Raji (cell line): ENCODE data around the gene ISM1.

Source experiments
- POLR2A ChIP-seq: IDR thresholded peaks from 2 replicates; pipeline ENCODE4 v1.6.1; 2011; ENCODE audit warnings: low read depth, low read length, control low read depth; ENCODE audit not compliant: insufficient read depth

ISM1 gene

DNA sequence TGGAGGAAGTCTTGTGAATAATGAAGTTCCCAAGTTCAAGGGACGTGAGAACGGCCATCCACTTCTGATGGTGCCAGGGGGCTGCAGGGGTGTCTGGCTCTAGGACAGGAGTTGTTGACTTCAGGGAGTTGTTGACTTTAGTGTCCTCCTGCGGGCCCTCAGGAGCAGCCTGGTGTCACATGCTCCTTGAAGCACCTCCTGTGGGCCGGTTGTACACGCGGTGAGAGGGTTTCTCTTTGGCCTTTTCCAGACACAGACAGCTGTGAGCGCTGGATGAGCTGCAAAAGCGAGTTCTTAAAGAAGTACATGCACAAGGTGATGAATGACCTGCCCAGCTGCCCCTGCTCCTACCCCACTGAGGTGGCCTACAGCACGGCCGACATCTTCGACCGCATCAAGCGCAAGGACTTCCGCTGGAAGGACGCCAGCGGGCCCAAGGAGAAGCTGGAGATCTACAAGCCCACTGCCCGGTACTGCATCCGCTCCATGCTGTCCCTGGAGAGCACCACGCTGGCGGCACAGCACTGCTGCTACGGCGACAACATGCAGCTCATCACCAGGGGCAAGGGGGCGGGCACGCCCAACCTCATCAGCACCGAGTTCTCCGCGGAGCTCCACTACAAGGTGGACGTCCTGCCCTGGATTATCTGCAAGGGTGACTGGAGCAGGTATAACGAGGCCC, 77.8 kb downstream of the ISM1 start:
- TF ChIP-seq POLR2A: no peak

DNA sequence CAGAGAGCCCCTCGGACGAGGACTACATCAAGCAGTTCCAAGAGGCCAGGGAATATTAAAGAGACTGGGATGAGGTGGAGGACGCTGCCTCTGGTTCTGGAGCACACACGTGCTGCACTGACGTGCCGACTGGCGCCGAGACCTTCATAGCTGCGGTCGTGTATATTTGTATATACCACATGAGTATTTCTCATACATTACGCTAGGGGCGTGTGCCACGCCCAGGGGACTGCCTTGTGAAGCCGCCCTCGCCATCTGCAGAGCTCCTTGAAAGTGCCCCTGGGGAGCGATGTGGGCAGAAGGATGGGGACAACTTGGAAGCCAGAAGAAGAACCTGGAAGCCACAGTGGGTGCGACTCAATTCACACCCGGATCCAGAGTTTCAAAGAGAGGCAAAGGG, 78.3 kb downstream of the ISM1 start:
- TF ChIP-seq POLR2A: no peak

DNA sequence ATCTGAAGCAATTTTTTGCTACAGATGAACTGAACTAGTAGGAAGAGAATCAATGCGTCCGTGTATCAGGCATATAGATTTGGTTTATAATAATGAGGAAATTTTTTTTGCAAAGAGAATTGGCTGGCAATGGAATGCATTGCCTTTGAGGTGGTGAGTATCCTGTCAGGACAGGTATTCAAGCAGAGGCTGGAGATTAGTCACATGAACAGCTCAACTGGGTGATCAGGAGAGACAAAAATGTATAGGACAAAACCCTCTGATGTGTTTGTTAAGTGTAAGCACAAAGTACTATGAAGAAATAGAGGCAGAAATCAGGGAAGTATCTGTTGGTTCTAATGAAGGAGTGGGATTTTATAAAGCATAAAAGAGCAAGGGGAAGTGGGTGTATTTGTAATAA, 80.5 kb downstream of the ISM1 start:
- TF ChIP-seq POLR2A: no peak

DNA sequence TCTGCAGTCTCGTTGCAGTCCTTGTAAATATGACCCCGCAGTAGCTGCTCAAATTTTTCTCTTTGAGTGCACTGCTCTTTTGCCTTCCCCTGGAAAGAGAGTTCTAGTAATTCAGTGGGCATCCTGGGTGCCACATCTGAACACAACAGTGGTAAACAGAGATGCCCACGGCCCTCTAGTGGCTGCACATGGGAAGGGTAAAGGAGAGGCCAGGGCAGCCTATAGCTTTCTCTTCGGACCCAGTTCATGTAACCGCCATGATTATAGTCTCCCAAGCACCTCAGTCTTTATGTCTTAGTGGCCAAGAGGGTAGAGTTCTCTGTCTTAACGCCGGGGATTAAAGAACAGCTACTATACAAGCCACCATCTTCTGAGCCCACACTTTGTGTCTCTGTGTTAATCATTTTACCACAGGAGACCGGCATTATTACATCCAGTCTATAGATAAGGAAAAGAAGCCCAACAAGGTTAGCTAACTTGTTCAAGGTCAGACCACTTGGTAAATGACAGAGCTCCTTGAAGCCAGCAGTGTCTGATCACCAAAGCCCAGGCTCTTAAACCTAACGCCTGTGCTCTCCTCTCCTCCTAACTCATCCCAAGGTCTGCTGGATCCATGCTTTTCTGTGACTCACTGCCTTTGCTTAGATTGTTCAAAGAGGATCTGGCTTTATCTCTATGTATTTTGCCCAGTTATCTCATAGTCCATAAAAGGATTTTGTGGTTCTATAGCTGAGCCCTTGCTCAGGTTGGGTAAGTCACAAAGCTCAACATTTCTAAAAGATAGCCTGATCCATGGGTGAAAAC, 81.8 kb downstream of the ISM1 start:
- TF ChIP-seq POLR2A: no peak

DNA sequence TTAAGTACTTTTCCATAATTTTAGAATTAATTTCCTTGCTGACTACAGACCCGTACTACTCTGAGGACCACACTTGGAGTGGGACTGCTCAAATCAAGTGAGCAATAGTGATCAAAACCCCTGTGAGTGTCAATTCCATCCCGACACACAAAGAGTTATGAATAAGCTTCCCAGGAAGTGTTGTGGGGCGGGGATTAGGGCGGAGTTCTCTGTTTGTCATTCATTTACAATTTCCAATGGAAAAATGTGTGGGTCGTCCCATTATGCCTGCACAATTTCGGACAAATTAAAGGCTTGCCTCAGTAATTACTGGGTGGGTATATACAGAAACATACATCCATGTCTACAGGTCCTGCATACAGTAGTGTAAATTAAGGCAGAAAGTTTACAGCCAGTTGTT, 84.2 kb downstream of the ISM1 start:
- TF ChIP-seq POLR2A: no peak

DNA sequence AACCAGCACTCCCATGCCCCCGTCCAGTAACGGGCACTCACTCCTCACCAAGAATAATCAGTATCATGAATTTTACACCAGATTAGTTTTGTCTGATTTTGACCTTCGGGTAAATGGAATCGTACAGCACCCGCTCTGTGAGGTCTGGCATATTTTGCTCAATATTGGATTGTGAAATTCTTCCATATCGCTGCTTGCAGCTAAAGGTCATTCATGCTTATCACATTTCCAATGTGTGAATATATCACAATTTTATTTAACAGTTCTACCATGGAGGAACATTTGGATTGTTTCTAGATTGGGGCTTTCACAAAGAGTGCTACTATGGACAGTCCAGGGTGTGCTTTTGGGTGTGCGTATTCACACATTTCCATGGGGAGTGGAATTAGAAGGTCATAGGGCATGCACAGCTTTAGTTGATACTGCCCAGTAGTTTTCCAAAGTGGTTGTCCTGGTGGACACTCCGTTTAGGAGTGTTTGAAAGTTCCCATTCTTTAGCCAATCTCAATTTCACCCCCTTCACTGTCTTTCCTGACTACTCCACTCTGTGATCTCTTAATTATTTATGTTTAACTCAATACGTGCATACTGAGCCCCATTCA, 86.6 kb downstream of the ISM1 start:
- no peak for TF ChIP-seq POLR2A

DNA sequence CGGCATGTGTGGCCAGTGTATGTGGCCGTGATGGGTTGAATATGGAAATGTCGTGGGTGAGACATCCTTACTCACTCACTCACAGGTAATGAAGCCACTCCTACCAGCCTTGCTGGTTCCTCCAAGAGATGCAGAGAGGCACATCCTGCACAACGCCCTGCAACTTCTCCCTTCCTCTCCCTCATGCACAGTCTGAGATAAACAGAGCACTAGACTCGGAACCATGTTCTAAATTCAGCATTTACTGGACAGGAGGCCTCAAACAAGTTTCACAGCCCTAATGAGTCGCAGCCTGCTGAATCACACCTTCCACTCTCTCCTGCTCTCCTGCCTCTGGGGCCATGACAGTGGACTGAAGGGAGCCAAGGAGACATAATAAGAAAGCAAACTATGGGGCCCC, 91.2 kb downstream of the ISM1 start:
- TF ChIP-seq POLR2A: no peak

DNA sequence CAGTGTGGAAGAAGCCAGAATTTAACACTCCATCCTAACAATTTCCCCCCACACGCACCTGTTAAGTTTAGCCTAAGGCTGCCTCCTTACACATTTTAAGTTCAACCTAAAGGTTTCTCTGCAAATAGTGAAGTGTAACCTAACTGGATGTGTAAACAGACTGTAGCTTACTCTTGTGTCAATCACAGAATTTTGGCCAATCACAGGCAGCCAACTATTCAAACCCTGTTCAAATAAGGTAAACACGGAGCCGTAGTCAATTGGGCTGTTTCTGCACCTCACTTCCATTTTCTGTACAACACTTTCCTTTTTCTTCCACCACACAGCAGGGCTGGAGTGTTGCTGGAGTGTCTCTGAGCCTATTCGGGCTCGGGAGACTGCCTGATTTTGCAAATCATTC, 92.1 kb downstream of the ISM1 start:
- no peak for TF ChIP-seq POLR2A

DNA sequence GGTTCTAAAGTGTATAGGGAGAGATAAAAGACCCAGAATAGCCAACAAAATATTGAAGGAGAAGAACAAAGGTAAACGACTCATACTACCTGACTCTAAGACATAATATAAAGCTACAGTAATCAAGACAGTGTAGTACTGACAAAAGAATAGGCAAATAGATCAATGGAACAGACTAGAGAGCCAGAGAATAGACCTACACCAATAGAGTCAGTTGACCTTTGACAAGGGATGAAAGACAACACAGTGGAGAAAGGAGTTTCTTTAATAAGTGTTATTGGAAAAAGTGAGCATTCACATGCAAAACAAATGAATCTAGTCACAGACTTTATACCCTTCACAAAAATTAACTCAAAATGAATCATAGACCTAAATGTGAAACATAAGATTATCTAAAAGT, 96.4 kb downstream of the ISM1 start:
- TF ChIP-seq POLR2A: no peak

DNA sequence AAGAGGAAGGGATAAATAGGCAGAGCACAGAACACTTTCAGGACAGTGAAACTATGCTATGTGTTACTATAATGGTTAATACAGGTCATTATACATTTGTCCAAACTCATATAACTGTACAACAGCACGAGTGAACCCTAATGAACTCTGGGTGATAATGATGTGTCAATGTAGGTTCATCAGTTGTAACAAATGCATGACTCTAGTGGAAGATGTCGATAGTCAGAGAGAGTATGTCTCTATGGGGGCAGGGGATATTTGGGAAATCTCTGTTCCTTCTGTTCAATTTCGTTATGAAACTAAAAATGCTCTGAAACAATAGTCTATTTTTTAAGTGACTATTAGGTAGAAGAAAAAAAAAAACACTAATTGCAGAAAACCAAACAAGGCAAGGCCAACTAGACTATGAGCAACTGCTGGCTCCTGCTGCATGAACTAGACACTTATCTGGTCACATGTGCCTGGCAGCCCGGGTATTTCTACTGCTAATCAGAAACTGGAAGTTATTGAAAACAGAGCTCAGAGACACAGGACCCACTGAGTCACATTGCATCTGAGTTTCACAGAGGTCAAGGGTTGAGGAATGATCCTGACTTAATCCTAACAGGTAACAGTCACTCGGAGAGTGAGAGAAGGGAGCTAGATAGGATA, 97.9 kb downstream of the ISM1 start:
- TF ChIP-seq POLR2A: no peak

DNA sequence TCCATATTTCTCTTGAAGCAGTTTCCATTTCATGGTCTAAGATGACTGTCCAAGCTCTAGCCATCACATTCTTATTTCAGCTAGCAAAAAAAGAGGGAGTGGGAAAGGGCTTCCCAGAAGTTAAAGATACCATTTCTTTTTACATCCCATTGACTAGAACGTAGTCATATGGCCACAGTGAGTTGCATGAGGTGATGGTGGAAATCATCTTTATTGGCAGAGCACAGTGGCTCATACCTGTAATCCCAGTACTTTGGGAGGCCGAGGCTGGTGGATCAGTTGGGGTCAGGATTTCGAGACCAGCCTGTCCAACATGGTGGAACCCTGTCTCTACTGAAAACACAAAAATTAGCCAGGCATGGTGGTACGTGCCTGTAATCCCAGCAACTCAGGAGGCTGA, 99.6 kb downstream of the ISM1 start:
- TF ChIP-seq POLR2A: no peak

DNA sequence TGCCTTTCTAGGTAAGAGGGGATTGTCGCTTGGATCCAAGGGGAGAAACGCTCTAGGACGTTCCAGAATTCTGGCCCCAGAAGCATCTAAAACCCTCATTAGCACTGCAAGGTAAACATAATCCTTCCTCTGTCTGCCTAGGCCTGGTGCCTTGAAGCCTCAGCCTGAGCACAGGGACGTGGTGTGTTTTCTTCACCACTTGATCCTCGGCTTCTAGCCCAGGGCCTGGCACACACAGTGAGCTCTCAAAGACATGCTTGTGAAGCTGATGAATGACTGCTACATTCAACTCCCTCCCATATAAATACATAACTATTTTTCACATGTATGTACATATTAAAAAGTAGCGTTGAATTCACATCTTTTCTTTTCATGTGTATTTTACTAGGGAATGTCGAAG, 100.3 kb downstream of the ISM1 start:
- no peak for TF ChIP-seq POLR2A

DNA sequence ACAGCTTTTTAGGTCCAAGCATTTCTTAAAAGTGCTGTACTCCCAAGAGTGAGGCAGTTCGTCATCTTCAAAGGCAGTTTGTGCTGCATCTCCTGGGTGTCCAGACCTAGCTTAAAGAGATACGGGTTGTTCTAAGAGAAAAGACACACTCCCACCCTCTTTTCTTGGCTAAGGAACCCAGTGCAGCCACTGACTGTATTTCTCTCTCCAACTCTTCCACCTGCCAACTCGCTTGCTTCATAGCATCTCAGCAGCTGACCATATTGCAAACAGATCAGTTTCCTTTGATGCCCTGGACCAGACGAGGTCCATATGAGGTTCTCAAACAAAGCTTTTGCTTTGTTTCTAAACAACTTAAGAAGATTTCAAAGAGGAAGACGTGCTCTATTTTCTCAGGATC, 101.1 kb downstream of the ISM1 start:
- no peak for TF ChIP-seq POLR2A

DNA sequence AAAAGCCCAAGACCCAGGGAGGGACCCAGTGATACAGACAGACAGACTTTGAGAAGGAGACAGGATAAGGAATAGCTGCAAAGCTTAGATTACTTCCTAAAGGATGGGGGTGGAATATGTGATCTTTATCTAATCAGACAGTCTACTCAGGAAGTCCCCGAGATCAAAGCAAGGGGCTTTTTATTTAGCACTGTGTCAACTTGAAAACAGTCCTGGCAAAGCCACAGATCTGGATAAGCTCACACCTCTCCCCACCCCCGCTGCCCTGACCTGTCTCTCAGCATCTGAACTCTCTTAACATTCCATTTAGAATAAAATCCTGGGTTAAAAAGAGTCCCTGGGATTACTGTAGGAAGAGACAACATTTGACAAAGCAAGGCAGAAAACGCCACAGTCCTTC, 101.5 kb downstream of the ISM1 start:
- no peak for TF ChIP-seq POLR2A

DNA sequence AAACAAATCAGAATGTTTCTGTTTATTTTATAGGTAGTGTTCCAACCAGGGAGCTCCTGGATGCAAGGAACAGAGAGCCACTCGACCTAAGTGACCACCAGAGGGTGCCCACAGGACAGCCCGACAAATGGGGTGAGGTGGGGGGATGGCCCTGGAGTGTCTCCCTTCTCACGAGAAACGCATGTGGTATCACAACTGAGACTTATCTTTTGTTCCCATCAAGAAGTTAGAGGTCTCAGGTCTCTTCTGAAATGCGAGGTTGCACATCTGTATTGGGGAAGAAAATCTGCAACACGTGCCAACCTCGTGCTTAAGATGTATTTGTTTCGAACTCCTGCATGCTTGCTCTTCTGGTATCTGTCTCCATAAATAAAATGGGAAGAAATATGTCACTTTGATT, 104.0 kb downstream of the ISM1 start:
- TF ChIP-seq POLR2A: no peak
